GM12892 (cell line): ENCODE results near the gene CFAP65.

ENCODE experiments used
- POLR2A ChIP-seq: IDR thresholded peaks from 2 replicates; pipeline ENCODE4 v1.6.1; 2011; ENCODE audit warnings: low read depth, low read length, control low read depth
- POLR2AphosphoS5 ChIP-seq: IDR thresholded peaks from 2 replicates; pipeline ENCODE4 v1.6.1; 2011; ENCODE audit warnings: low read depth, low read length, control low read depth

GRCh38 chr2:219081701-219082331, 40.5 kb upstream of the CFAP65 start:
- TF ChIP-seq POLR2A: no peak
- TF ChIP-seq POLR2AphosphoS5: no peak
